ENCODE results near the gene VPS13C.

The VPS13C gene

GRCh38 chr15:61923173-61923572 is 137.1 kb downstream of the VPS13C start:
- Histone ChIP-seq H3K4me1 (ENCODE audit: control insufficient read depth, insufficient read depth, low read length) (no peaks in the 10 kb centered on the region), H3K27ac (ENCODE audit: low read depth, low read length) (no peak overlapping the region), H3K27me3 (ENCODE audit: control insufficient read depth, insufficient read depth, low read length) (no peaks in the 10 kb centered on the region), H3K9ac (ENCODE audit: low read length) (no peak overlapping the region), H3K36me3 (ENCODE audit: control insufficient read depth, insufficient read depth, low read length) (peaks cover 4% of the 10 kb centered on the region; the same call in 1 of the 2 replicates), H3K4me3 (ENCODE audit: low read depth, low read length) (no peak overlapping the region), H3K9me3 (ENCODE audit: control insufficient read depth, insufficient read depth, low read depth, low read length) (no peaks in the 10 kb centered on the region)

- Histone ChIP-seq H3K27me3 (ENCODE audit: control insufficient read depth, insufficient read depth, low read length) (no peaks in the 10 kb centered on the region), H3K4me1 (ENCODE audit: control insufficient read depth, insufficient read depth, low read length) (no peaks in the 10 kb centered on the region), H3K27ac (ENCODE audit: low read depth, low read length) (no peak overlapping the region), H3K9ac (ENCODE audit: low read length) (no peak overlapping the region), H3K36me3 (ENCODE audit: control insufficient read depth, insufficient read depth, low read length) (peaks cover 10% of the 10 kb centered on the region), H3K9me3 (ENCODE audit: control insufficient read depth, insufficient read depth, low read depth, low read length) (no peaks in the 10 kb centered on the region), H3K4me3 (ENCODE audit: low read depth, low read length) (no peak overlapping the region)
Observed at GRCh38 chr15:61921093-61921492, 139.2 kb downstream of the VPS13C start.

- H3K27ac ChIP-seq (ENCODE audit: low read depth, low read length), result no peak overlapping the region
- no peaks in the 10 kb centered on the region for H3K27me3 ChIP-seq (ENCODE audit: control insufficient read depth, insufficient read depth, low read length)
- no peaks in the 10 kb centered on the region for H3K4me1 ChIP-seq (ENCODE audit: control insufficient read depth, insufficient read depth, low read length)
- H3K9me3 ChIP-seq (ENCODE audit: control insufficient read depth, insufficient read depth, low read depth, low read length), result no peaks in the 10 kb centered on the region
- H3K36me3 ChIP-seq (ENCODE audit: control insufficient read depth, insufficient read depth, low read length), result peaks cover 20% of the 10 kb centered on the region
- no peak overlapping the region for H3K9ac ChIP-seq (ENCODE audit: low read length)
- H3K4me3 ChIP-seq (ENCODE audit: low read depth, low read length), result no peak overlapping the region
Observed at GRCh38 chr15:61917457-61917856, 142.8 kb downstream of the VPS13C start.

GRCh38 chr15:61916104-61916503 is 144.1 kb downstream of the VPS13C start:
- Histone ChIP-seq H3K27ac (ENCODE audit: low read depth, low read length) (no peak overlapping the region), H3K36me3 (ENCODE audit: control insufficient read depth, insufficient read depth, low read length) (peaks cover 16% of the 10 kb centered on the region)

GRCh38 chr15:61915640-61916039 is 144.6 kb downstream of the VPS13C start:
- Histone ChIP-seq H3K4me1 (ENCODE audit: control insufficient read depth, insufficient read depth, low read length) (no peaks in the 10 kb centered on the region), H3K9me3 (ENCODE audit: control insufficient read depth, insufficient read depth, low read depth, low read length) (no peaks in the 10 kb centered on the region), H3K27ac (ENCODE audit: low read depth, low read length) (no peak overlapping the region), H3K9ac (ENCODE audit: low read length) (no peak overlapping the region), H3K27me3 (ENCODE audit: control insufficient read depth, insufficient read depth, low read length) (no peaks in the 10 kb centered on the region), H3K36me3 (ENCODE audit: control insufficient read depth, insufficient read depth, low read length) (peaks cover 16% of the 10 kb centered on the region), H3K4me3 (ENCODE audit: low read depth, low read length) (no peak overlapping the region)

More at GRCh38 chr15:61916104-61916503, 144.1 kb downstream of the VPS13C start:
- H3K9ac ChIP-seq (ENCODE audit: low read length), result no peak overlapping the region
- no peaks in the 10 kb centered on the region for H3K9me3 ChIP-seq (ENCODE audit: control insufficient read depth, insufficient read depth, low read depth, low read length)
- H3K4me3 ChIP-seq (ENCODE audit: low read depth, low read length), result no peak overlapping the region
- H3K27me3 ChIP-seq (ENCODE audit: control insufficient read depth, insufficient read depth, low read length), result no peaks in the 10 kb centered on the region
- H3K4me1 ChIP-seq (ENCODE audit: control insufficient read depth, insufficient read depth, low read length), result no peaks in the 10 kb centered on the region

GRCh38 chr15:61910839-61911369 is 149.3 kb downstream of the VPS13C start:
- H3K4me1 ChIP-seq (ENCODE audit: control insufficient read depth, insufficient read depth, low read length), result no peaks in the 10 kb centered on the region
- no peak overlapping the region for H3K4me3 ChIP-seq (ENCODE audit: low read depth, low read length)
- H3K9ac ChIP-seq (ENCODE audit: low read length), result no peak overlapping the region
- H3K27ac ChIP-seq (ENCODE audit: low read depth, low read length), result no peak overlapping the region
- no peaks in the 10 kb centered on the region for H3K27me3 ChIP-seq (ENCODE audit: control insufficient read depth, insufficient read depth, low read length)
- H3K9me3 ChIP-seq (ENCODE audit: control insufficient read depth, insufficient read depth, low read depth, low read length), result no peaks in the 10 kb centered on the region
- H3K36me3 ChIP-seq (ENCODE audit: control insufficient read depth, insufficient read depth, low read length), result peaks cover 9% of the 10 kb centered on the region

GRCh38 chr15:61908241-61908640 is 152.0 kb downstream of the VPS13C start:
- H3K4me3 ChIP-seq (ENCODE audit: low read depth, low read length), result no peak overlapping the region
- H3K36me3 ChIP-seq (ENCODE audit: control insufficient read depth, insufficient read depth, low read length), result no peaks in the 10 kb centered on the region; the same call in none of the 2 replicates
- no peaks in the 10 kb centered on the region for H3K27me3 ChIP-seq (ENCODE audit: control insufficient read depth, insufficient read depth, low read length)
- H3K9ac ChIP-seq (ENCODE audit: low read length), result no peak overlapping the region
- H3K27ac ChIP-seq (ENCODE audit: low read depth, low read length), result no peak overlapping the region
- H3K9me3 ChIP-seq (ENCODE audit: control insufficient read depth, insufficient read depth, low read depth, low read length), result no peaks in the 10 kb centered on the region
- H3K4me1 ChIP-seq (ENCODE audit: control insufficient read depth, insufficient read depth, low read length), result no peaks in the 10 kb centered on the region

- H3K9ac ChIP-seq (ENCODE audit: low read length), result no peak overlapping the region
- H3K27ac ChIP-seq (ENCODE audit: low read depth, low read length), result no peak overlapping the region
- no peaks in the 10 kb centered on the region for H3K27me3 ChIP-seq (ENCODE audit: control insufficient read depth, insufficient read depth, low read length)
- H3K4me3 ChIP-seq (ENCODE audit: low read depth, low read length), result no peak overlapping the region
- no peaks in the 10 kb centered on the region; the same call in none of the 2 replicates for H3K36me3 ChIP-seq (ENCODE audit: control insufficient read depth, insufficient read depth, low read length)
- no peaks in the 10 kb centered on the region for H3K9me3 ChIP-seq (ENCODE audit: control insufficient read depth, insufficient read depth, low read depth, low read length)
- no peaks in the 10 kb centered on the region for H3K4me1 ChIP-seq (ENCODE audit: control insufficient read depth, insufficient read depth, low read length)
Observed at GRCh38 chr15:61907753-61908086, 152.5 kb downstream of the VPS13C start.

GRCh38 chr15:61906961-61907752 is 153.1 kb downstream of the VPS13C start:
- Histone ChIP-seq H3K4me1 (ENCODE audit: control insufficient read depth, insufficient read depth, low read length) (no peaks in the 10 kb centered on the region), H3K27ac (ENCODE audit: low read depth, low read length) (0 out of 2 replicates have a peak overlapping the region, but pooled peaks have one; percentile 8), H3K36me3 (ENCODE audit: control insufficient read depth, insufficient read depth, low read length) (no peaks in the 10 kb centered on the region; the same call in none of the 2 replicates), H3K9ac (ENCODE audit: low read length) (no peak overlapping the region), H3K9me3 (ENCODE audit: control insufficient read depth, insufficient read depth, low read depth, low read length) (no peaks in the 10 kb centered on the region), H3K4me3 (ENCODE audit: low read depth, low read length) (no peak overlapping the region), H3K27me3 (ENCODE audit: control insufficient read depth, insufficient read depth, low read length) (no peaks in the 10 kb centered on the region)

GRCh38 chr15:61893146-61893545 is 167.1 kb downstream of the VPS13C start:
- Histone ChIP-seq H3K9ac (ENCODE audit: low read length) (no peak overlapping the region), H3K9me3 (ENCODE audit: control insufficient read depth, insufficient read depth, low read depth, low read length) (peaks cover 15% of the 10 kb centered on the region; the same call in 1 of the 2 replicates), H3K4me3 (ENCODE audit: low read depth, low read length) (no peak overlapping the region), H3K36me3 (ENCODE audit: control insufficient read depth, insufficient read depth, low read length) (no peaks in the 10 kb centered on the region), H3K27ac (ENCODE audit: low read depth, low read length) (no peak overlapping the region), H3K27me3 (ENCODE audit: control insufficient read depth, insufficient read depth, low read length) (no peaks in the 10 kb centered on the region), H3K4me1 (ENCODE audit: control insufficient read depth, insufficient read depth, low read length) (no peaks in the 10 kb centered on the region)

- H3K9me3 ChIP-seq (ENCODE audit: control insufficient read depth, insufficient read depth, low read depth, low read length), result peaks cover 15% of the 10 kb centered on the region; the same call in 1 of the 2 replicates
- no peak overlapping the region for H3K9ac ChIP-seq (ENCODE audit: low read length)
- no peaks in the 10 kb centered on the region for H3K36me3 ChIP-seq (ENCODE audit: control insufficient read depth, insufficient read depth, low read length)
- H3K4me3 ChIP-seq (ENCODE audit: low read depth, low read length), result no peak overlapping the region
- no peaks in the 10 kb centered on the region for H3K4me1 ChIP-seq (ENCODE audit: control insufficient read depth, insufficient read depth, low read length)
- no peak overlapping the region for H3K27ac ChIP-seq (ENCODE audit: low read depth, low read length)
- no peaks in the 10 kb centered on the region for H3K27me3 ChIP-seq (ENCODE audit: control insufficient read depth, insufficient read depth, low read length)
Observed at GRCh38 chr15:61892140-61892539, 168.1 kb downstream of the VPS13C start.
